GM19023 (cell line): ENCODE measurements around the gene CNIH3.

Source experiments
- ATAC-seq: cut with Tn5 transposase; IDR thresholded peaks from one replicate; pipeline ENCODE4 v1.9.1; 2021; ENCODE audit warnings: mild to moderate bottlenecking, moderate library complexity; ENCODE audit not compliant: unreplicated experiment

The CNIH3 gene

DNA sequence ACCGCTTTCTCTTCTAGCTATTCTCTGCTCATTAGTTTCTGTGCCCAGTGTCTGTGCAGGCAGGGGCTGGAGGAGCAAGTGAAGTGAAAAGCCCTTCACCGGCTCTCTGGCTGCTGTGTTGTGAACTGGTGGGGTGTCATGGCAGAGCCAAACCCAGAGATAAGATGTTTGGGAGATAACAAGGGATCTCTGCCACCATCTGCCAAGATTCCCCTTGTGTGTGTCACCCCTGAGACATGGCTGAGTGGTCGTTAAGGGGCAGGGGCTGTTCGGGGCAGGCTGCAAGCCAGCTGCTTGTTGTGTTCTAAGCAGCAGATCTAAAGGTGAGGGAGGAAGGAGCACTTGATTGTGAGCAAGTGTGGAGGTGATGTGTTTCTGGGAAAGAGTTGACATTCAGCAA lies 24.5 kb downstream of the CNIH3 start:
- no peak for ATAC-seq

DNA sequence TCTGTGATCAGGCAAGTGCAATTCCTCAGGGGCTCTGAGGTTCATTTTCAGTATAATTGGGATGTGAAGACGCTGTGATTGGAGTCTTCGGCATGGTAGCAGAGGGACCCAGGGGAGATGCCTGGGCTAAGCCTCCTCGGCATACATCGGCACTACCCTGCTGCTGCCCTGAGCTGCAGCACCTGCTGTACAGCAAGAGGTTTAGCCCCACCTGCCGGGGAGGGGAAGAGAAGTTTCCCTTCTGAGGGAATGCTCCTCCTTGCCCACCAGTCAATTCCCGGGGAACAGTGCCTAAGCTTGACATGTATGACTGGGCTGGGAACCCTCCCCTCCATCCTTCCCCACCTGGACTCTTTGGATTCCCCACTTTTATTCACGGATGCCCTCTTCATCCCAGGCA lies 24.9 kb downstream of the CNIH3 start:
- ATAC-seq, result no peak

DNA sequence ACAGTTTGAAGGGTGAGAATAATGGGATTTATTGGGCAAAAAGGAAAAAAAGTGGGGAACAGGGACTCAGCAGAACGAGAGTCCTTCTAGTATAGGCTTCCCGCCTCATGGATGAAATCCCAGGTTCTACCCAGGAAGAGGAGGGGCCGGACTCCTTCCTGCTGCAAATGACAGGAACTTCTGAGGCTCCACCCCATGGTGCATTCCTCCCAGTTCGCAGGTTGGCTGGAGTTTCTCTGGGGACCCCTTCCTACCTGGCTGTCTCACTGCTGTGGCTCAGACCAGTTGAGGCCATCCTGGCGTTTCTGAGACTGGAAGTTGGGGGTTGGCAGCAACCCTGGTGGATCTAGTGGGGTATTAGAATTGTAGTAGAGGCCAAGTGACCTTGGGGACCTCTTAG lies 27.5 kb downstream of the CNIH3 start:
- ATAC-seq, result no peak

DNA sequence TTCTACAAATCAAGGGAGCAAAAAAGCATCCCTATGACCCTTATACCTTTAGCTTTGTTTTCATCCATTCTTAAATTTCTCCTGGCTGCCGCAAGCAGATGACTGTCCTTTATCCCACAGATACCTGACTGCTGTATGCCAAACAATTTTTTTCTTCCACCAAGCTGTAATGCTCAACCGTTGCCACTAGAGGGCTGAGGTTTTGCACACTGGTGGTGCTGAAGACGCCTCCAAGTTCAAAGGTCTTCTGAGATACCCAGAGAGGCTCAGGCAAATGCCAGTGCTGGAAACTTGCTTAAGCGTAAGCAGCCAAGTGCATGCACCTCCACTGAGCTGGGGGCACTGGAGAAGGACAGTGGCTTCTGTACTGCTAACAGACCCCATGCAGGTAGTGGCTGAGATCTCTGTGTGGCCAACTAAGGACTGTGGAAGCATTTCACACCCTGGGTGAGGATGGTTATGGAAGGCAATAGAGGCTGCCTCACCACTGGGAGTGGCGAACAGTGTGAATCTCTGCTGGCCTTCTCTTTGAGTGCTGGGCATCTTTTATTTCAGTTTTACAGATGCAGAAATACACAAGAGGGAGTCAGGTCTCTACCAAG lies 28.5 kb downstream of the CNIH3 start:
- ATAC-seq, result peak; percentile 61

DNA sequence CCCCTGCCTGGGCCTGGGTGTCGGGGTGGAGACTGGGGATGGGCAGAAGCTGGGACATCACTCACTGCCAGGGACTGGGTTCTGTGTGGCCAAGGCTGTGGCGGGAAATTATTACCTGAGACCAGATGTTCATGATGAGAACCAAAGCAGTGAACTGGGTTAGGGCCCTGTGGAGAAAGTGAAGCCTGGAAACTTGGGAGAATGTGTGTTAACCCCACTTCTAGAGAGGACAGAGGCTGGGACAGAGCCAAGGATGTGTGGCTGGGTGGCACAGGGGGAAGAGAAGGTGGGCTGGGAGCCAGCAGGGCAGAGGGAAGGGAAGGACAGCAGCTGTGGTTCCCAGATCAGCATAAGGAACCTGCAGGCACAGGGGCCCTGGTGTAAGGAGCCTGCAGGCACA lies 31.3 kb downstream of the CNIH3 start:
- ATAC-seq, result no peak

DNA sequence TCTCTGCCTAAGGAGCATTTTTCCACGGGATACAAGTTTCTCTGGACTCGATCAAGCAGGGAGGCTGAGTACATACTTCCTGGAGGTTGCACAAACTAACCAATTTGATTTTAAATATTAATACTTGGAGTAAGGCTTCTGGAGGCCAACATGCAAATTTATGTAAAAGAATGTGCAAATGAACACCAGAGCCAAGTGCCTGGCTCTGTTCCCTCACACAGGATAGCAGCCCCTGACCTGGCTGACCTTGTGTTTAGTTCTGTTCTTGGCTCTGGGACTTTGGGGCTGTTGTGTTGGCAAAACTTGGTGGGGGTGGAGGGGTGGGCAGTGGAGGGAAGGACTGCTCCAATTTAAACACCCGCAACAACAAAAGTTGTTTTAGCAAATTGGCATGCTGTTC lies 34.2 kb downstream of the CNIH3 start:
- ATAC-seq, result no peak

DNA sequence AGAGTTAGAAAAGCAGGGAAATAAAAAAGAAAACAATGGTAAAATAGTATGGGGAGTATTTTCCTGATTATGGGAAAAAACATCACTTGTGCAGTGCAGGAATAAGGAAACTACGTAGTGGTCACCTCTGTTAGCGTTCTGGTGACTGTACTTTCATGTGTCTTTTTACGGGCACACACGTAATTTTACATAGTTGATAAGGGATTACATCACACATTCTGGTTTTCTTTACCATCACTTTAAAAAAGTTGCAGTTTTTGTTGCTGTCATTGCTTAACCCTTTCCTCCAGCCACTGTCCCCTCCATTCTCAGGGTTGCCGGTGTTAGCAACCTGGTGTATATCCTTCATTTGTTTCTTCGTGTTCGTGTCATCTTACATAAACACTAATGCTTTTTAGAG lies 35.1 kb downstream of the CNIH3 start:
- no peak for ATAC-seq

DNA sequence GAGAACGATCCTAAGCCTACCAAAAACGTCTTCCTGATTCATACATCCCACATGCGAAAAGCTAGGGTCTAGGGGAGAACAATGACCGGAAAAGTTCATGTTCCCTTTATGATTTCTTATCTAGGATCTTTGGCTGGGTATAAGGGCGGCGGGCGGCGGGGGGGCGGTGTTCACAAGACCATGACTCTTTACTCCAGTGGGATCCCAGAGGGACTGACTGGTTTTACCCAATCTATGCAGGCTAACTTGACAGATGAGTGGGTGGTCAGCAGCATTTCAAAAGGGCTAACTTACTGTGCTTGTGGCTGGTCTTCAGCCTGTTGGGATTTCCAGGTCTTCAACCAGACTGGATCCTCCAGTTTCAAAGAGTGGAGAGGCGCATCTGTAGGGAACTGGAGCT lies 40.3 kb downstream of the CNIH3 start:
- no peak for ATAC-seq

DNA sequence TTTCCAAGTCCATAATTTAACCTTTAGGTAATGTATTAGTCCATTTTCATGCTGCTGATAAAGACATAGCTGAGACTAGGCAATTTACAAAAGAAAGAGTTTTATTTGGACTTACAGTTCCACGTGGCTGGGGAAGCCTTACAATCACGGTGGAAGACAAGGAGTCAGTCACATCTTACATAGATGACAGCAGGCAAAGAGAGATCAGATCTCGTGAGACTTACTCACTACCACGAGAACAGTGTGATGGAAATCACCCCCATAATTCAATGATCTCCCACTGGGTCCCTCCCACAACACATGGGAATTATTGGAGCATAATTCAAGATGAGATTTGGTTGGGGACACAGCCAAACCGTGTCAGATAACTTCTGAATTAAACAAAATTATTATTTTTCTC lies 44.0 kb downstream of the CNIH3 start:
- no peak for ATAC-seq

DNA sequence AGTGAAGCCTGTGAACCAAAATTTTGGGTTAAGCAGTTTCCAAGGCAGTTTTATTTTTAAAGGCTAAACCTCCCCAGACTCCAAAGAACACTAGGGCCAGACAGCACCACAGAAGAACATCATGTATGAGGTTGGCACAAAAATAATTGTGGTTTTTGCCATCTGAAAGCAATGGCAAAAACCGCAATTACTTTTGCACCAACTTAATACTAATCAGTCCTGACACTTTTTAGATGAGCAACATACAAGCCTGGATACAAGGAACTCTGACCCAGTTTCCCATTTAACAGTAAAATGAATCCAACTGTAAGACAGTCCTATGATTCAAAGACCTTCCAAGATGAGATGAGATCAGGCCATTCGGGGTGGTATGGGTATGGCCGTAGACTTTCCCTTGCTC lies 46.8 kb downstream of the CNIH3 start:
- no peak for ATAC-seq

DNA sequence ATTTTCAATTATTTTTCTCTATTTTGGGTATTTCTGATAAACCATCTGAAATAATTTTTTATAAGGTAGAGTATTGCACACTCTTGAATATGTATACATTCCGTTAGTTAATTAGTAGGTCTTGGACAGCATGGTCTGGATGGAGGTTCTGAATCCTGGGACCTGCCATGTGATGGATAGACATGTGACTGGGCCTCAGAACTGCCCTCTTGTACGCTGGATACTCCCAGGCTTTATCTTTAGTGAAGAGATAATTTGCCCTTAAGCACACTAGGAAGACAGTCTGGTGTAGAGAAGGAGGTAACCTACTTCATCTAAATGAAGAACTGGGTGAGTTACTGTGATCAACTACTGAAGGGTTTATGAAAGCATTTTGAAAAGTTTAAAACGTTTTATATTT lies 48.9 kb downstream of the CNIH3 start:
- ATAC-seq, result no peak

DNA sequence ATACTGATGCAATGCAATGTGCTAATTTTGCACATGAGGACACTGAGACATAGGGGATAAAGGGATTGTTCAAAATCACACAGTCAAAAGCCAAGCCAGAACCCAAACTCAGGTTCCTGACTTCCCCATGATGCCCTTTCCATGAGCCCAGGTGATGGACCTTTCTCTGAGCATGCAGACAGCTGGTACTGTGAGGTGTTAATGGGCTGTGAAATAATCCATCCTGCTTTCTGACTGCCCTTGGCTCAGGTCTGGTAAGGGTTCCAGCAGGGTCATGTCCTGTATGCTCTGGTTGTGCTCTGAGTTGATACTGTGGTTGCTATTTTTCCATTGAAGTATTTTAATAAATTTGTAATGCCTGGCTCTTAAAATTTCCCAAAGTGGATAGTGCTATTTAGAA lies 50.0 kb downstream of the CNIH3 start:
- no peak for ATAC-seq

DNA sequence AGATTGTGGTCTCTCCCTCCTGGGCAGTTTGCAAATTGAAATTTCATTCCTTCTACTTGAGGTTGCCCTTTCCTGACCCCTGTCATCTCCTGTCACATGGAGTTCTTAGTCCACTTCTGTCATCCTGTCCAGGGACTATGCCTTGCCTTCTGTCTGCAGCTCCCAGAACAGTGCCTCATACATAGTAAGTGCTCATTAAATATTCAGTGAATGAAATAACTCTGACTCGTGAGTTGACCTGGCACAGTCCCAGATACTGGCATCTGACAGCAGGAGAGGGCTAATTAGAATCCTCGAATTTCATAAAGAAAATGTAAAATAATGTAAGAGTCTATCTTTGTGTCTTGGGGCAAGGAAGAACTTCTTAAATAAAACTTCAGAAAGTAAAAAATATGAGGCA lies 50.8 kb downstream of the CNIH3 start:
- ATAC-seq, result no peak

DNA sequence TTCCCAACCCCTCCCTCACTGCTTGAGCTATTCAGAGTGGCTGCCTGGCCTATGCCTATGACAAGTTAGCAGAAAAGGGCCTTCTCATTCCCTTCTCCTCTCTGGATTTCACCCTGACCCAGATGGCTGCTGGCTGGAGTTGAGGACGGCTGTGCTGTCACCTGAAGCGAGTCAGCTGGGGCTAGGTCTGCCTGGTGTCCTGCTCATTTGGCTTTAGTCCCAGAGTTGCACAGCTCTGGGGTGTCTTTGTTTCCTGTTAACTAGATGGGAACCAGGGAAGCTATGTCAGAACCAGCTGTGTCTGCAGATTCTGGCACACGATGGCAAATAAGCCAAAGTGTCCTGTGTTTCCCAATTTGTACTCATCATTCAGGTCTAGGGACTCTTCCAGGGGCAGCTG lies 52.9 kb downstream of the CNIH3 start:
- ATAC-seq, result no peak

DNA sequence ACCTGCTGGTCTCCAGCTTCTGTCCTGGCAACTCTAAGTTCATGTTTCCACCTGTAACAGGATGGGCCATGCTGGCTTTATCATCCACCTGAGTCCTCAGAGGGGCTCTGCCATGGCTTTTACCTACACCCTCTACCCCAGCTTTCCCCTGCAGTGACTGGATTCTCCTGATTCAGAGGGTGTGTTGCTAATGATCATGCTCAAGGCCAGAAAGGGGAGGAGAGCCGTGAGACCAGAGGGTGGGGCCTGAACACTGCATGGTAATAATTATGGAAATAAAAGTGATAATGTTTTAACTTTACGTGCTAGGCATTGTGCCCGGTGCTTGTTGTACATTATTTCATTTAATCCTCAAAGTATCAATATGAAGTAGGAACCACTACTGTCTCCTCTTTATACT lies 53.3 kb downstream of the CNIH3 start:
- ATAC-seq, result no peak

DNA sequence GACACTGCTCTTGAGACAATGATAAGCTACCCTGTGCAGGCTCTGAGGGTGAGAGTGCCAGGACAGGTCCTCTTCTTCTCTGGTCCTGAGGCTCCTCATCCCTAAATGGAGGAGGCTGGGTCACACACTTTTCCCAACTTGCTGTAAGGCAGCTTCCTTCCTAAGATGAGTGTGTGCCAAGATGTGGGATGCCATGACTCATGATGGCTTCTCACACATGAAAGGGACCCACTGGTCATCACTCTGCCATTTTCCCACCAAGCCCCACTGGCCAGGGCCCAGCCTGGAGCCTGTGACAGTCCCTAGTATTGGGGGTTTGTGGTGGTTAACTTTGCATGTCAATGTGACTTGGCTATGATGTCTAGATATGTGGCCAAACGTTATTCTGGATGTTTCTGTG lies 54.4 kb downstream of the CNIH3 start:
- ATAC-seq, result no peak

DNA sequence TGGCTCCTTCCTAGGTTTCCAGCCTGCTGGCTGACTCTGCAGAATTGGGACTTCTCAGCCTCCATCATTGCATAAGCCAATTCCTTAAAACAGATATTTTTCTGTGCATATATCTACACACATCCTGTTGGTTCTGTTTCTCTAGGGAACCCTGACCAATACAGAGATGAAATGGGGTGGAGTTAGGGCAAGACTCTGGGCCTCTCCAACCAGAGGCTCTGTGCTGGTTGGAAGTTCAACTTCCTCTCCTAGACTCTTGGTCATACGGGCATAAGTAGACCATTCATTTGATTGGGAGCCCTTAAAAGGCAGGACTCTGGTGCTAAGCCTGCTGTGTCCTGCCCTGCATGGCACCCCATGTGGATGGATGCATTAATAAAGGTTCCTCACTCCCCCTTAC lies 55.0 kb downstream of the CNIH3 start:
- ATAC-seq, result no peak

DNA sequence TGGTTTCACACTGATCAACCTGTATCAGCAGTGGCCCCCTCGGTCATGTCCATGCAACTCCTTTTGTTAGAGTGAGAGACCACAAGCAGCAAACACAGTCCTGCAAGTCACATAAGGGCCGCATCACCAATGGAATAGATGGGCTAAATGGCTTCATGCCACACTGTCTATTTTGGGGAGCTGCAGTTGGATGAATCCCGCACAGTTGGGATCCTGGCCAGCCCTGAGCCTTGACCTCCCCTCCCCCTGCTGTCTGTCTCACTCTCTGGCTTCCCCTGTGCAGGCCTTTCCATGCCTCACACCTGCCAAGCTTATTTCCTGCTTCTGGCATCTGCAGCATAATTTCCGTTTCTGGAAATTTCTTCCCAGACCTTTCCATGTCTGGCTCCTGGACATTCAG lies 57.0 kb downstream of the CNIH3 start:
- ATAC-seq, result no peak

DNA sequence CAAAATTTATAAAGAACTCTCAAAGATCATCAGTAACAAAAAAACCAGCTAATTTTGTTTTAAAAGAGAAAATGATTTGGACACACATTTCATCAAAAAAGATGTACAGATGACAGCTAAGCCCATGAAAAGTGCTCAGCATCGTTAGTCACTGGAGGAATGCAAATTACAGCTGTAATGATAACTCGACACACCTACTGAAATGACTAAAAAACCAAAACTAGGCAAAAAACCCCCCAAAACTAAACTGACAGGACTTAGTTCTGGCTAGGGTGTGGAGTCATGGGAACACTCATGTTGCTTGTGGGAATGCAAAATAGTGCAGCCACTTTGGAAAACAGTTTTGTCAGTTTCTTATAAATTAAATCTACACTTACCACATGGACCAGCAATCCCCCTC lies 59.5 kb downstream of the CNIH3 start:
- no peak for ATAC-seq

DNA sequence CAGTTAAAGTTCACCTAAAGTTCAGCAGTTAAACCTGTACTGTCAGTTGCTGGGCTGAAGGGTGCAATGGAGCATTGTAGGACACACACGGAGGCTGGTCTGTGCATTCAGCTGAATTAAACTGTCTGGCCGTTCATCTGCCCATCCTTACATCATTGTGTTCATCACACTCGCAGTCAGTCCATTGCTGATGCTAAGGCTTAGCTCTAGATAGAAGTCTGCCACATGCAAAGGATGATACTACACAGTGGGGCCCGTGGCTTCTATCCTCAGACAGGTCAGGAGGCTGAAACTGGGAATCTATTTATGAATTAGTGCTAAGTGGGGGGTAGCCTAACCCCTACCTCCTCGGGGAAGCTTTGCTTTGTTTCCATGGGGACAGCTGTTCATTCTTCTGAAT lies 60.4 kb downstream of the CNIH3 start:
- no peak for ATAC-seq

DNA sequence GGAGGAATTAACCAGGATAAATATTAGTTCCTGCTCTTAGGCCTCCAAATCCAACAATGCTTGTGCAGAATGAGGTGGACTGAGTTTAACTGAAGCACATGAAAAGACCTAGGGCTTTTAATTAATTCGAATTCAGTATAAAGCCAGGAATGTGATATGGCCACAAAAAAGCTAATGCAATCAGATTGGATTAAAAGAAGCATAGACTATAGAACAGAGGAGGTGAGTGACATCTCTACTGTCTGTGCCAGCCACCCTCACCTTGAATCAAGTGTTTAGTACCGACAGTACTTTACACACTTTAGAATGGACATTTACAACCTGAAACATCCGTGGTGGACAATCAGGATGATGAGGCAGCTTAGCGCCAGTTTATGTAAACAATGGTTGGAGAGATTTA lies 62.1 kb downstream of the CNIH3 start:
- ATAC-seq, result no peak

DNA sequence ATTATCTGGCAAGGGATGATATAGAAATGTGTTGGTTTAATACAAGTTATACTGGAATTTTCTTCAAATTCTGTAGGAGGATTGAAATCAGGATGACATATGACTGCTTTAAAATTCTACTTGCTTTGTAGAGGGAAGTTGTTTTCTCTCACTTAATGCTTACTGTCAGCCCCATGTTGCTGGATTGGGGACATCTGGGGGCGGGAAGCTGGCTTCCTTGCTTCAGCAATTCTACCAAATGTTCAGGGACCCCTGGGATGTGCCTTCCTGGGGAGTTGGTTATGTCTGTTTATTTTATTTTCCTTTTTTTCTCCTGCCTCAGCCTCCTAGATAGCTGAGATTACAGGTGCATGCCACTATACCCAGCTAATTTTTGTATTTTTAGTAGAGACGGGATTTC lies 63.5 kb downstream of the CNIH3 start:
- no peak for ATAC-seq

DNA sequence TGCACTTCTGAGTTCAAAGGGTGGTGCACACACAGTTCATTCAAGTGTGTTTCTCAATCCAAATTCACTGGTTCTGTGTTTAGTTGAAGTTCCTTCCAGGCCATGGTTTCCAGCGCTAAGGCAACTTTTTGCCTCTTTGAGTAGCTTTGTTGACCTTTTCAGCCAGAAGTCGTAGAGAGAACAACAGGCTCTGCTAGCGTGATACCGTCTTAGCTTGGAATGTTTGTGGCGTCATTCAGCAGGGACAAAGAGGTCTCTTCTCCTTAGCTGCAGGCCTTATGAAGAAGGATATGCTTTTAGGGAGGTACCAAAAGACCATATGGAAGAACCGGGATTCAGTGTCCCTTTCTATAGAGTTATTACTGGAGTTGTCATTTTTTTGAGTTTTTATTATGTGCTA lies 65.7 kb downstream of the CNIH3 start:
- ATAC-seq, result no peak

DNA sequence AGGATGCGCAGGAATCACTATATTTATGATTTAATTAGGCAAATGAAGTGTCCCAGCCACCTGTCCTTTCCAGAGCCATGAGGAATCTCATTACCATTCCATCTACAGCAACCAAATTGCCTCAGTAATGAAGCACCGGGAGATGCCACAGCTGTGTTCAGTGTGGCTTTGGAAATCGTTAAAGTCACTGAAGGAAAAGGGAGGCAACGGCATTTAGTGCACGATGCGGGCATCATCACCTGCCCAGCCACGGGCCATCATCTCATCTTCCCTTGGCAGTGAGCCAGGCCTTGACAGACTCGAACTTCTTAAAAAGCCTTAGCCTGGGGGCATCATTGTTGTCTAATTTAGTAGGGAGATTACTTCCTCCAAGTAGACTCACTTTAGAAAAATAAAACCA lies 67.8 kb downstream of the CNIH3 start:
- no peak for ATAC-seq
